Measurements from ENCODE around the gene RAPGEF5.

RAPGEF5 gene

DNA sequence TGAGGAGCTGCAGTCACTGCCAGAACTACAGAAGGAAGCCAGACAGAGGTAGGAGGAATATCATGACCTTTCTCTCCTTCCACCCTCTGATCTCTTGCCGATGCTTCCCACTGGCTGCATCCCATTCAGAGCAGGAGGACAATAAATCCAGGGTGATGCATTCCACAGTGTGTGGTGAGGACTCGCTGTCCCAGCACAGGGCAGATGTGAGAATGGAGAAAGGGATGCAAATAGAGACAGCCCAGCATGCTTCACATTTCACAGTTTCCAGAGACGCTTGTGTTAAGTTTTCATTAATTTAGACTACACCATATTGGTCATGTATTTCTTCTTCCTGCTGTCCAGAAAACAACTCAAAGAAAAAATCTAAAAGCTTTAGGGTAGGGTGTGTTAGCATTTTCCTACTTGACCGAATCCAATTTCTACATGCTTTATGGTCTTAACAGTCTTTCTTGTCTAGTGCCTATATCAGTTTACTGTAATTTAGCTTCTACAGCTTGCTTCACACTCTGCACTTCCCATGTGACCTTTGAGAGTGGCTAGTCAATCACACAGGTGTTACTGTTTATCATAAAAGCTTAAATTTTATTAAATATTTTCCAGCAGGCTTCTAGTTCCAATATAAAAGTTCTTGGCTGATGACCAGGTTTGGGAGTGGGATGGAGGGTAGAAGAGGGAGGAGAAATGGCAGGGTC, 155.6 kb downstream of the RAPGEF5 start:
- no peaks in the 10 kb centered on the region for H3K36me3 ChIP-seq (ENCODE audit: control insufficient read depth, insufficient read depth, low read length)
- H3K27ac ChIP-seq (ENCODE audit: low read depth, low read length) = no peak overlapping the region

DNA sequence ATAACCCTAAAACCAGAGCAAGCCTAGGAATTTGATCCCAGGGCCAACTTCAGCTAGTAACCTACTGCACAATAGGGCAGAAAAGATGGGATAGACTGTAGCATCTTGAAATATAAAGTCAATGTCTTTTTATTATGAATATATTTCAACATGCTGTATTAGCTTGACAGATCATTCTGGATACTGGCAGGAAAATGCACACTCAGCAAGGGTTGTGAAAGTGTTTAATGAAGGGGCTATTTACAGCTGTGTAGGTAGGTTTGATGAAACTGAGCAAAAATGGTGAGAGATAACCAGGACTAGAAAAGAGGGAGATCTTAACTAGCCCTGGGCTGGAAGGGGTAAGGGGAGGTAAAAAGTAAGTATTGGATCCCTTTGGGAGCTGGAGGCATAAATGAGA, 156.2 kb downstream of the RAPGEF5 start:
- Histone ChIP-seq H3K9me3 (ENCODE audit: control insufficient read depth, insufficient read depth, low read depth, low read length) (no peaks in the 10 kb centered on the region), H3K27me3 (ENCODE audit: control insufficient read depth, insufficient read depth, low read length) (peaks cover 6% of the 10 kb centered on the region; the same call in 1 of the 2 replicates), H3K4me3 (ENCODE audit: low read depth, low read length) (no peak overlapping the region), H3K4me1 (ENCODE audit: control insufficient read depth, insufficient read depth, low read length) (peaks cover 12% of the 10 kb centered on the region), H3K36me3 (ENCODE audit: control insufficient read depth, insufficient read depth, low read length) (no peaks in the 10 kb centered on the region), H3K27ac (ENCODE audit: low read depth, low read length) (no peak overlapping the region), H3K9ac (ENCODE audit: low read length) (no peak overlapping the region)

More for the DNA sequence above, 155.6 kb downstream of the RAPGEF5 start:
- Histone ChIP-seq H3K9me3 (ENCODE audit: control insufficient read depth, insufficient read depth, low read depth, low read length) (no peaks in the 10 kb centered on the region), H3K9ac (ENCODE audit: low read length) (no peak overlapping the region), H3K4me3 (ENCODE audit: low read depth, low read length) (no peak overlapping the region), H3K4me1 (ENCODE audit: control insufficient read depth, insufficient read depth, low read length) (peaks cover 12% of the 10 kb centered on the region), H3K27me3 (ENCODE audit: control insufficient read depth, insufficient read depth, low read length) (peaks cover 6% of the 10 kb centered on the region; the same call in 1 of the 2 replicates)

DNA sequence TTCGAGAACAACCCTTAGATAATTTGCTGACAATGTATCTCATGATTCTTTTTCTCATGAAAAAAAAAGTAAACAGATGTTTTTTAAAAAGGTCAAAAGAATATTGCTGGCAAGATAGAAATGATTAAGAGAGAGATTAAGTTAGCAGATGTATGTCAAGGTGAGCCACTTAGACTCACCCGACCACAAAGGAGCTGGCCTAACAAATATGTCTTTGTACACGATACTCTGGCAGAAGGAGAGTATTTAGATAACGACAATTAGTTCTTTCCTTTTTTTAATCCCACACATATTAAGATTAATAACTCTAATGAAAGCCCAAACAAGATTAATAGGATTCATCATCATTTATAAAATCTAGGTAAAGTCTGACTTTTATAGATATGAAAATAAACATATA, 156.7 kb downstream of the RAPGEF5 start:
- Histone ChIP-seq H3K9ac (ENCODE audit: low read length) (no peak overlapping the region), H3K4me1 (ENCODE audit: control insufficient read depth, insufficient read depth, low read length) (peaks cover 12% of the 10 kb centered on the region), H3K27me3 (ENCODE audit: control insufficient read depth, insufficient read depth, low read length) (peaks cover 6% of the 10 kb centered on the region; the same call in 1 of the 2 replicates), H3K27ac (ENCODE audit: low read depth, low read length) (no peak overlapping the region), H3K4me3 (ENCODE audit: low read depth, low read length) (no peak overlapping the region), H3K36me3 (ENCODE audit: control insufficient read depth, insufficient read depth, low read length) (no peaks in the 10 kb centered on the region), H3K9me3 (ENCODE audit: control insufficient read depth, insufficient read depth, low read depth, low read length) (no peaks in the 10 kb centered on the region)

DNA sequence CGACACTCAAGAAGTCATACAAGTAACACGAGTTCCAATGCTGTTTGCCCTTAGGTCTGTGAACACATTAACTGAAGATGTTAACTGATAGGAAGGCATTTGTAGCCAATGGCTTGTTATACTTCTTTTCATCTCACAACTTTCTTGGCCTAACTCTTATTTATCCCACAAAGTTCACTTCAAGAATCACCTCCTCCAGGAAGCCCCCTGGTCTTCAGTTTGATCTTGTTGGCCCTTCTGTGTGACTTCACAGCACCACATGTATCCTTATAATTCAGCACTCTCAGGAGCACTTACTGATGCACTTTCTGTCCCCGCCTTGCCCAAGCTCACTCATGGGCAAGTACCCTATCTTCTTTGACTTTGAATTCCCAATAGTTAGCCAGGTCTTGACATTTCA, 159.6 kb downstream of the RAPGEF5 start:
- Histone ChIP-seq H3K27me3 (ENCODE audit: control insufficient read depth, insufficient read depth, low read length) (peaks cover 17% of the 10 kb centered on the region), H3K9ac (ENCODE audit: low read length) (no peak overlapping the region), H3K9me3 (ENCODE audit: control insufficient read depth, insufficient read depth, low read depth, low read length) (no peaks in the 10 kb centered on the region), H3K4me3 (ENCODE audit: low read depth, low read length) (no peak overlapping the region), H3K36me3 (ENCODE audit: control insufficient read depth, insufficient read depth, low read length) (no peaks in the 10 kb centered on the region), H3K27ac (ENCODE audit: low read depth, low read length) (no peak overlapping the region), H3K4me1 (ENCODE audit: control insufficient read depth, insufficient read depth, low read length) (peaks cover 28% of the 10 kb centered on the region)

DNA sequence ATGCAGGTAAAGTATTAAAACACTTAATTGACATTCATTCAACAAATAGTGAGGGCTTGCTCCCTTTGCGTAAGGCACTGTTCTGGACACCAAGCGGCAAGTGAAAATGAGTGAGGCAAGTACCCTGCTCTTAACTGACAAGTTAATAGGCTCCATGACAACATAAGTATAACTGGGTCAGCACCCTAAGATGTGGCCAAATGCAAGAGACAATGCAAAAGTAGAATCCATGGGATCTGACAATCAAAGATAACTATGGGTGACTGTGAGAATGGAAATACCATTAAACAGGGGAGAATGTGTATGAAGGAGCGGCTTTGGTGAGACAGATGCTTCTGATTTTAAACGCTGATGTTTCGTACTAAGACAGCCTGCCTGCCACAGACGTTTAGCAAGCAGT, 160.5 kb downstream of the RAPGEF5 start:
- H3K27ac ChIP-seq (ENCODE audit: low read depth, low read length) = no peak overlapping the region
- no peaks in the 10 kb centered on the region for H3K36me3 ChIP-seq (ENCODE audit: control insufficient read depth, insufficient read depth, low read length)
- H3K4me1 ChIP-seq (ENCODE audit: control insufficient read depth, insufficient read depth, low read length) = peaks cover 30% of the 10 kb centered on the region
- H3K9ac ChIP-seq (ENCODE audit: low read length) = no peak overlapping the region
- H3K27me3 ChIP-seq (ENCODE audit: control insufficient read depth, insufficient read depth, low read length) = peaks cover 20% of the 10 kb centered on the region
- H3K4me3 ChIP-seq (ENCODE audit: low read depth, low read length) = no peak overlapping the region
- no peaks in the 10 kb centered on the region for H3K9me3 ChIP-seq (ENCODE audit: control insufficient read depth, insufficient read depth, low read depth, low read length)

DNA sequence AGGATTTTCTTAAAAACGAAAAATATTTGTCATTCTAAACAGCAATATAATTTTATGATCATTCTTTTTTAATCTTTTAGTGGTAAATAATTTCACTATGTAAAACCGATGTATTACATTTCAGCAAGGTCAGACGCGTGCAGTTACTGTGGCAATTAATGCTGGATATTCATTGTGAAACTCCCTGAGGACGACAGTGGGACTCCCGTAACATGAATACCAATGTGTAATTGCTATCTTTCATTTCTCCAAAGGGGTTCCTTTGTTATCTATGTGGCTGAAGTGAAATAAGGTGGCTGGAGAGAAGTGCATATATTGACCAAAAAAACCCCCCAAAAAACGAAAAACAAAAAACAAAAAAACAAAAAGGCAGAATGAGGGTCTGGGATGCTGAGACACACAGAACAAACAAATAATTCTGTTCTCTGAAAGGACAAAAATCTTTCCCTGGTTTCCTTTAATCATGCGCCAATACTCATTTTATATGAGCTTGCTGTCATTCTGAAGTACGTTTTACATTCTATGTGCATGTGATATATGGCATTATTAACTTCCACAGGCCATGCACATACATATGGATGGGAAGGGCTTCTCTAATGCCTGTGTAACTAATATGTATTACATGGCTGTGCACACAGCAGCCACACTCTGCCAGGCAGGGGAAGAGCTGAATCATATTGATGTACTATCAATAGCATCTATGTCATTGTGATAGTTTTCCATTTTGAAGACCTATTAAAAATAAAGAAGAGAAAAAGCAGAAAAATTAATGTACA, 161.4 kb downstream of the RAPGEF5 start:
- Histone ChIP-seq H3K27ac (ENCODE audit: low read depth, low read length) (no peak overlapping the region), H3K36me3 (ENCODE audit: control insufficient read depth, insufficient read depth, low read length) (no peaks in the 10 kb centered on the region), H3K9ac (ENCODE audit: low read length) (no peak overlapping the region), H3K27me3 (ENCODE audit: control insufficient read depth, insufficient read depth, low read length) (peaks cover 20% of the 10 kb centered on the region), H3K9me3 (ENCODE audit: control insufficient read depth, insufficient read depth, low read depth, low read length) (no peaks in the 10 kb centered on the region), H3K4me3 (ENCODE audit: low read depth, low read length) (no peak overlapping the region), H3K4me1 (ENCODE audit: control insufficient read depth, insufficient read depth, low read length) (peaks cover 28% of the 10 kb centered on the region)

DNA sequence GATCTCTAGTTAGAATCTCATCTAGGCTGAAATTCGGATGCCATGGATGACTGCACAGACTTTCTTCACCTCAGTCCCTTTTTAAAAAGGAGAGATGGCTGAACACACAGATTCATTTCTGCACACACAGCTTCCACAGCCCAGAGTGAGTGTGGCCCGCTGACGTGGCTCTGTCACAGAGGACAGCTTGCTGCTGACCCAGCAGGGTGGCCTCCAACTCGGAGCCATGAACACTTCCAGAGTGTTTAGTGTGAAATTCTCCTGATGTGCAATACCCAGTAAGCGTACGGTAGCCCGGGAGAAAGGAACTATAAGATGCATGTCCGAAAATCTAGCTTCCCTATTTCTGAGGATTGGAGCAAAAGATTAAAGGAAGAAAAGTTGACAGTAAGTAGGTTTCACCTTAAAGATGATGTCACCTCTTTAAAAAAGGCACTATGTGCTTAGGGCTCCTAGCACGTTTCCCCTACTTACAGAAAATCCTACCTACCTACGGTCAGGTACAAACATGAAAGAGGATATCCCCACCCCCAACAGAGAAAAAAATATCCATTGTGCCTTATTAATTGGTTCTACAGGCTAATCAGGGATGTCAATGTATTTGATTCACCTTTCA, 162.2 kb downstream of the RAPGEF5 start:
- Histone ChIP-seq H3K36me3 (ENCODE audit: control insufficient read depth, insufficient read depth, low read length) (no peaks in the 10 kb centered on the region), H3K4me3 (ENCODE audit: low read depth, low read length) (no peak overlapping the region), H3K9ac (ENCODE audit: low read length) (no peak overlapping the region), H3K27ac (ENCODE audit: low read depth, low read length) (no peak overlapping the region), H3K4me1 (ENCODE audit: control insufficient read depth, insufficient read depth, low read length) (peaks cover 32% of the 10 kb centered on the region), H3K9me3 (ENCODE audit: control insufficient read depth, insufficient read depth, low read depth, low read length) (no peaks in the 10 kb centered on the region), H3K27me3 (ENCODE audit: control insufficient read depth, insufficient read depth, low read length) (peaks cover 20% of the 10 kb centered on the region)

DNA sequence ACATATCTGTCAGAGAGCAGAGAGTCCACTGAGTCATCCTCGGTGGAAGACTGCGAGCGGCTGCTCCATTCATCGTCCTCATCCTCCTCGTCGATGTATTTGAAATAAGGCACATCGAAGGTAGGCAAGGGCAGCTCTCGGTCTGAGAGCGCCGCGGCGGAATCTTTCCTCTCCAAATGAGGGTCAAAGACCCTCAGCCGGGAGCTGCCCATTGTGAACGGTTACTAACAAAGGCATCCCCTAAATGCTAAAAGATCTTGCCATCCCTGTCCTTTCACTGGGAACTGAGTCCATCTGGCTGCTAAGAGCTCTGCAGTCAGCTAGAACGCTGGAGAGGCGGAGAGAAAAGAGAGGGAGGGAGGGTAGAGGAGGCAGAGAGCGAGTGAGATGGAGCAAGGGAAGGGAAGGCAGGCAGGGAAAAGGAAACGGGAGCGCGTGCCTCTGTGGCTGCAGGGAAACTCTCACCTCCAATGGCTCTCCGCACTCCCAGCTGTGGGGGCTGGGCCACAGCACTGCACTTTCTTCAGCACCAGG, 163.4 kb downstream of the RAPGEF5 start:
- no peak overlapping the region for H3K27ac ChIP-seq (ENCODE audit: low read depth, low read length)
- H3K27me3 ChIP-seq (ENCODE audit: control insufficient read depth, insufficient read depth, low read length) = peaks cover 20% of the 10 kb centered on the region
- no peaks in the 10 kb centered on the region for H3K9me3 ChIP-seq (ENCODE audit: control insufficient read depth, insufficient read depth, low read depth, low read length)
- H3K36me3 ChIP-seq (ENCODE audit: control insufficient read depth, insufficient read depth, low read length) = no peaks in the 10 kb centered on the region
- H3K4me1 ChIP-seq (ENCODE audit: control insufficient read depth, insufficient read depth, low read length) = peaks cover 32% of the 10 kb centered on the region
- H3K4me3 ChIP-seq (ENCODE audit: low read depth, low read length) = peak overlapping the region; percentile 75
- peak overlapping the region; percentile 49 for H3K9ac ChIP-seq (ENCODE audit: low read length)

DNA sequence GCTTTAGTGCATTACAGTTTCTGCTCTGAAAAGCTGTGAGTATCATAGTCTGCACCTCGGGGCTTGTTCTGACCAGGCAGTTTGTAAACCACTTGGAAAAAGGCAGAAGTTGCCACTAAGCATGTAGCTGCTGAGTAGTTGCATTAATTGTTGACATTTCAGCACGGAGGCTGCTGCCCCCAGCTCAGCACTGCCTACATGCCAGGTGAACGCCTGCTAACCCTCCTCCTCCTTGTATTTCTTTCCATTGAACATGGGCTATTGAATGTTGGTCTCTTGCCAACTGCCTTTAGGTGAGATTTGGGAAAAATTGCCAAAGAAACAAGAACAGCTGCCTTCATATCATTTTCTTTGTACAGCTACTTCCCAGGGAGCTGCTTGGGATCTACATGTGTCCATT, 164.2 kb downstream of the RAPGEF5 start:
- Histone ChIP-seq H3K27me3 (ENCODE audit: control insufficient read depth, insufficient read depth, low read length) (peaks cover 20% of the 10 kb centered on the region), H3K4me3 (ENCODE audit: low read depth, low read length) (peak overlapping the region; percentile 75), H3K4me1 (ENCODE audit: control insufficient read depth, insufficient read depth, low read length) (peaks cover 32% of the 10 kb centered on the region), H3K9me3 (ENCODE audit: control insufficient read depth, insufficient read depth, low read depth, low read length) (no peaks in the 10 kb centered on the region), H3K27ac (ENCODE audit: low read depth, low read length) (no peak overlapping the region), H3K36me3 (ENCODE audit: control insufficient read depth, insufficient read depth, low read length) (no peaks in the 10 kb centered on the region), H3K9ac (ENCODE audit: low read length) (no peak overlapping the region)

DNA sequence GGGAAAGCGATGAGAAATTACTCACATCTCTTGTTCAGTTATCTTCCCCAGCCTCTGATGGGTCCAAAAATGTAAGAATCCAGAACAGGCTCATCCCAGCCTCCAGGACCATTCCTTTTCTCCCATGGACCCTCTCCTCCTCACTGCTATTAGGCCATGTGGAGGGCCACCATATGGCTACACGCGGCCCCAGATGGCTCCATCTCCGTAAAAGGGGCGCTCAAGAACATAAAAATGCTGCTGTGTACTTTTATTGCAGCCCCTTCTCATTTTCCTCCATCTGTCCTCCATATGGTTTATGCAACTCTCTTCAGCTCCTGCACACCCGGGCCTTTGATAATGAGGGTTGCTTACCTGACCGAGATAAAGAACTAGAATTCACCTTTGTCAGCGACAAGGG, 166.2 kb downstream of the RAPGEF5 start:
- H3K27ac ChIP-seq (ENCODE audit: low read depth, low read length) = no peak overlapping the region
- H3K9me3 ChIP-seq (ENCODE audit: control insufficient read depth, insufficient read depth, low read depth, low read length) = no peaks in the 10 kb centered on the region
- peaks cover 26% of the 10 kb centered on the region for H3K4me1 ChIP-seq (ENCODE audit: control insufficient read depth, insufficient read depth, low read length)
- H3K4me3 ChIP-seq (ENCODE audit: low read depth, low read length) = no peak overlapping the region
- no peaks in the 10 kb centered on the region for H3K36me3 ChIP-seq (ENCODE audit: control insufficient read depth, insufficient read depth, low read length)
- peaks cover 14% of the 10 kb centered on the region for H3K27me3 ChIP-seq (ENCODE audit: control insufficient read depth, insufficient read depth, low read length)
- no peak overlapping the region for H3K9ac ChIP-seq (ENCODE audit: low read length)

DNA sequence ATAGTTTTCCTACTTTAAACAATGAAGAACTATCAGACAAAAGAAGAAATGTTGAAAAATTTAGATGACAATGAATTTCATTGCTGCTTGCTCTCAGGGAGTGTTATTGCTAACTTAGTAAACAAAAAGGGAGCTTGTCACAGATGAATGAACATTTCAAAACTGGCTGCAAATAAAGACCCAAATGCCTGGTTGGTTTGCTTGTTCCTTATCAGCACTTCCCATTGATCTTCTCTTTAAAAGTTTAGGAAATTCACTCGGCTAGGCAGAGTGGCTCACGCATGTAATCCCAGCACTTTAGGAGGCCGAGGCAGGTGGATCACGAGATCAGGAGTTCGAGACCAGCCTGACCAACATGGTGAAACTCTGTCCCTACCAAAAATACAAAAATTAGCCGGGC, 167.2 kb downstream of the RAPGEF5 start:
- H3K36me3 ChIP-seq (ENCODE audit: control insufficient read depth, insufficient read depth, low read length) = no peaks in the 10 kb centered on the region
- no peak overlapping the region for H3K4me3 ChIP-seq (ENCODE audit: low read depth, low read length)
- H3K27ac ChIP-seq (ENCODE audit: low read depth, low read length) = no peak overlapping the region
- H3K9me3 ChIP-seq (ENCODE audit: control insufficient read depth, insufficient read depth, low read depth, low read length) = no peaks in the 10 kb centered on the region
- H3K9ac ChIP-seq (ENCODE audit: low read length) = no peak overlapping the region
- peaks cover 14% of the 10 kb centered on the region for H3K27me3 ChIP-seq (ENCODE audit: control insufficient read depth, insufficient read depth, low read length)
- H3K4me1 ChIP-seq (ENCODE audit: control insufficient read depth, insufficient read depth, low read length) = peaks cover 32% of the 10 kb centered on the region
